Osteocyte (in vitro differentiated cells): ENCODE results near the gene MUC2. TPM values are rescaled to one million over a fixed set of nuclear protein-coding genes. Genes with fewer than 3 reads are reported as not detected.

Experiments
- DNase-seq: peaks from one replicate; pipeline ENCODE4 v3.0.0; 2021; ENCODE audit warnings: mixed read lengths; ENCODE audit not compliant: unreplicated experiment; ENCODE audit errors: extremely low spot score
- H3K27ac Mint-ChIP-seq: one replicate; pipeline ENCODE4 v1.8.0; 2021; ENCODE audit warnings: mild to moderate bottlenecking, mixed read lengths; ENCODE audit not compliant: unreplicated experiment
- H3K27me3 Mint-ChIP-seq: one replicate; pipeline ENCODE4 v1.8.0; 2021; ENCODE audit warnings: mixed read lengths; ENCODE audit not compliant: unreplicated experiment
- H3K36me3 Mint-ChIP-seq: one replicate; pipeline ENCODE4 v1.8.0; 2021; ENCODE audit warnings: mixed read lengths; ENCODE audit not compliant: unreplicated experiment
- H3K4me1 Mint-ChIP-seq: one replicate; pipeline ENCODE4 v1.8.0; 2021; ENCODE audit warnings: mixed read lengths; ENCODE audit not compliant: unreplicated experiment
- H3K4me3 Mint-ChIP-seq: one replicate; pipeline ENCODE4 v1.8.0; 2021; ENCODE audit warnings: mild to moderate bottlenecking, moderate library complexity, mixed read lengths; ENCODE audit not compliant: unreplicated experiment
- H3K9me3 Mint-ChIP-seq: one replicate; pipeline ENCODE4 v1.8.0; 2021; ENCODE audit warnings: mixed read lengths; ENCODE audit not compliant: unreplicated experiment
- total RNA-seq: library from RNA; stranded (reverse); gene quantifications from 2 replicates; pipeline ENCODE4 v1.2.1, GENCODE V29; 2021
- TF ChIP-seq, protein P1 (sequence below): fragments of 200-600 bp; sonication (generic); IDR thresholded peaks from 2 replicates; pipeline ENCODE4 v1.5.0; 2021; ENCODE audit warnings: antibody characterized with exemption, mild to moderate bottlenecking, moderate library complexity

MUC2 gene
- total RNA-seq, 1 donor from 2014 or later = not detected

DNA sequence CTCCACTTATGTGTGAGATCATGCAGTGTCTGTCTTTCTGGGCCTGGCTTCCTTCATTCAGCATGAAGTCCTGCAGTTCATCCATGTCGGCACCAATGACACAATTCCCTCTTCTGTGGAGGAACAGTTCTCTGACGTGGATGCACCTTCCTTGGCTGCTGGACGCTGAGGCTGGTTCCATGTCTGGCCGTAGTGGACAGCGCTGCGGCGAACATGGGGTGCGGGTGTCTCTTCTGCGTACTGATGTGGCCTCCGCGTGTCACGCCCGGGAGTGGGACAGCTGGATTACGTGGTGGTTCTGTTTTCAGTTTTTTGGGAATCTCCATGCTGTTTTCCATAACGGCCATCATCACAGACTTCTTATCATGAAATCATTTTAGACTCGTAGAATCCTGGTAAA, 16.9 kb upstream of the MUC2 start:
- Mint-ChIP-seq H3K4me1 (peaks cover 4% of the 10 kb centered on the region), H3K36me3 (no peaks in the 10 kb centered on the region), H3K27me3 (peaks cover 15% of the 10 kb centered on the region), H3K4me3 (no peak overlapping the region), H3K9me3 (peaks cover 4% of the 10 kb centered on the region), H3K27ac (no peak overlapping the region)
- no peak for DNase-seq
- TF ChIP-seq, protein P1, sequence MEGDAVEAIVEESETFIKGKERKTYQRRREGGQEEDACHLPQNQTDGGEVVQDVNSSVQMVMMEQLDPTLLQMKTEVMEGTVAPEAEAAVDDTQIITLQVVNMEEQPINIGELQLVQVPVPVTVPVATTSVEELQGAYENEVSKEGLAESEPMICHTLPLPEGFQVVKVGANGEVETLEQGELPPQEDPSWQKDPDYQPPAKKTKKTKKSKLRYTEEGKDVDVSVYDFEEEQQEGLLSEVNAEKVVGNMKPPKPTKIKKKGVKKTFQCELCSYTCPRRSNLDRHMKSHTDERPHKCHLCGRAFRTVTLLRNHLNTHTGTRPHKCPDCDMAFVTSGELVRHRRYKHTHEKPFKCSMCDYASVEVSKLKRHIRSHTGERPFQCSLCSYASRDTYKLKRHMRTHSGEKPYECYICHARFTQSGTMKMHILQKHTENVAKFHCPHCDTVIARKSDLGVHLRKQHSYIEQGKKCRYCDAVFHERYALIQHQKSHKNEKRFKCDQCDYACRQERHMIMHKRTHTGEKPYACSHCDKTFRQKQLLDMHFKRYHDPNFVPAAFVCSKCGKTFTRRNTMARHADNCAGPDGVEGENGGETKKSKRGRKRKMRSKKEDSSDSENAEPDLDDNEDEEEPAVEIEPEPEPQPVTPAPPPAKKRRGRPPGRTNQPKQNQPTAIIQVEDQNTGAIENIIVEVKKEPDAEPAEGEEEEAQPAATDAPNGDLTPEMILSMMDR = no peak

DNA sequence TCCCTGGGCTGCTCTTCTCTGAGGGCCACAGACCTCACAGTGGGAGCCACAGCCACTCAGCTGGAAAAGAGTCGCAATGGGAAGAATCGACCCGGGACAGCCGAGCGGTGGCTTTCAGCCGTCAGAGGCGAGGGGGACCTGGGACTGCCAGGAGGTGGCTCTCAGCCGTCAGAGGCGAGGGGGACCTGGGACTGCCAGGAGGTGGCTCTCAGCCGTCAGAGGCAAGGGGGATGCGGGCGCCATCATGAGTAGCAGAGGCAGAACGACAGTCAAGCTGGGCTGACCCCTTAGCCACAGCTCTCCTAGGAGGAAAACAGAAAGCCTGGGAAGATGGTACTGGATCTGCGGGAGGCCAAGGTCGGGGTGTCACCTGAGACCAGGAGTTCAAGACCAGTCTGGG, 14.9 kb upstream of the MUC2 start:
- Mint-ChIP-seq H3K36me3 (no peaks in the 10 kb centered on the region), H3K9me3 (peaks cover 4% of the 10 kb centered on the region), H3K27ac (no peak overlapping the region), H3K4me1 (peaks cover 4% of the 10 kb centered on the region), H3K4me3 (no peak overlapping the region), H3K27me3 (peaks cover 28% of the 10 kb centered on the region)
- DNase-seq = no peak
- TF ChIP-seq, protein P1 = no peak

DNA sequence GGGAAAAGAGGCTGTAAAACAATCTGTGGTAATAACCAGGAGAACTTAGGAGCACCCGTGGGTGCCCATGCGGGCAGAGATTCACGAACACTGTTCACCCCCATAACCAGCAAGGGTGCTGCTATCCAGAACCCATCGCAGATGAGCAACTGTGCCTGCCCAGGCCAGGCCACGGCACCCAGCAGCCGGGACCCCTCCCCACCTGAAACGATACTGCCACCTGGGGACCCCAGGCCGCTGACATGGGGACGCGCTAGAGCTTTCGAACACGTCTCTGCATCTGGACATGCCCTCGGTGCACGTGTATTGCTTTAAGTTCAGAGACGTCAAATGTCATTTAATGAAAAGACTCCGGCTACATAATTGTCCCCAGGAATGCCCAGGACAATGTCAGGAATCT, 14.3 kb upstream of the MUC2 start:
- peaks cover 4% of the 10 kb centered on the region for H3K9me3 Mint-ChIP-seq
- no peaks in the 10 kb centered on the region for H3K36me3 Mint-ChIP-seq
- H3K4me3 Mint-ChIP-seq = no peak overlapping the region
- no peak overlapping the region for H3K27ac Mint-ChIP-seq
- peaks cover 29% of the 10 kb centered on the region for H3K27me3 Mint-ChIP-seq
- peaks cover 4% of the 10 kb centered on the region for H3K4me1 Mint-ChIP-seq
- DNase-seq = no peak
- TF ChIP-seq, protein P1 = no peak

DNA sequence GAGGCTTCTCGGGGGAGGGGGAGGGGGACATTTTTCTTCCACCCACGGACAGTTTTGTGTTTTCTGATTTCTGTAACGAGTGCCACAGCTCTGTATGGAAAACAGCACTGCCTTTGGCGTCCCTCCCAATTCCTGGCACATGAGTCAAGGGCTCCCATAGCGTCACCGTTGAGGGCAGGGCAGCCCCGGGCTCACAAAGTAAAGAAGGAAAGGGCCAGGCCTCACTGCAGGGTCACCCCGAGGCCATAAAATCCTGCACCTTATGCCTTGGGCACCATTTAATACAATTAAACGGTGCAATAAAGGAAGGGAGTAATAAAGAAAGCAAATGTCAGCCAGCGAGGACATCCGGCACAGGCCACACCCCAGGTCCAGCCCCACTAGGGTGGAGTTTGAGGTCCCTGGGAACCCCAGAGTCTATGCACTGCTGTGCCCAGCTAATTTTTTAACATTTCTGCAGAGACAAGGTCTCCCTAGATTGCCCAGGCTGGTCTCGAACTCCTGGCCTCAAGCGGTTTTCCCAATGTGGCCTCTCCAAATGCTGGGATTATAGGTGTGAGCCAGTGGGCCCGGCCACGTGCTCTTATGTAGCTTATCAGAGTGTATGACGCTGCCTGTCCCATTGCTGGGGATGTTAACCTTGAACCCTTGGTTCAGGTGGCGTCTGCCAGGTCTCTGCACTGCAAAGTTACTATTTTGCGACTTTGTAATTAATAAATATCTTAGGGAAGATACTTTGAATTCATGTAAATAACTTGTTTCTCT, 13.6 kb upstream of the MUC2 start:
- H3K27ac Mint-ChIP-seq = no peak overlapping the region
- peaks cover 35% of the 10 kb centered on the region for H3K27me3 Mint-ChIP-seq
- peaks cover 4% of the 10 kb centered on the region for H3K4me1 Mint-ChIP-seq
- no peak overlapping the region for H3K4me3 Mint-ChIP-seq
- no peak for DNase-seq
- no peaks in the 10 kb centered on the region for H3K36me3 Mint-ChIP-seq
- peaks cover 4% of the 10 kb centered on the region for H3K9me3 Mint-ChIP-seq
- TF ChIP-seq, protein P1 = no peak

DNA sequence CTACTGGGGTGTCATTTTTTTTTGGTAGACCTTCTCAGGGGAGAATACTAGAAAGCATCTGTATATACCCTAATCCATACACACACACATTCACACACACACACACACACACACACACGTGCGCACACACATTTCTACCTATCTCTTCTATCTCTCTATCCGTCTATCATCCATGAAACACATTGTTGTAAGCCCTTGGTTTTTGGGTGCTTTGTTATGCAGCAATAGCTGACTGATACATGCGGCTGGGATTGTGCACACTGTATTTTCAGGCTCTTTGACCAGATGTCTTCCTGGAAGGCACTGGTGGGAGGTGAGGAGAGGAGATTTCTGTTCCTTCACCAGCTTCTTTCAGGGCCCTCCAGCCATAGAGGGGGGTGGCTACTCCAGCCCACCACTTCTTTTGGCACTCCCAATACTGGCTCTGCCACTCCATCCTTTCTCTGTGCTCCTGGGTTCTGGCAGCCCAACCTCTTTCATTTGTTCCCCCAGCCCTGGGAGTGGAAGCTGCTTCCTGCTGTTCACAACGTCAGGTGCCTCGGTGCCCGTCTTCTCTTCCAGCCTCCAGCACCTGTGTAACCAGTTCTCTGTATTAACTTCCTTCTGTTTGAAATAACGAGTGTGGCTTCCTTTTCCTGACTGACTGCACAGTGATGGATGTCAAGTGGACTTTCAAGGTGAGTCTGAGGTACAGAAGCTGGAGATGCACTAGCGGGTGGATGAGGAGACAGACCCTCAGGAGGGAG, 12.4 kb upstream of the MUC2 start:
- Mint-ChIP-seq H3K9me3 (peaks cover 4% of the 10 kb centered on the region), H3K27me3 (peaks cover 40% of the 10 kb centered on the region), H3K4me3 (no peak overlapping the region), H3K4me1 (peaks cover 4% of the 10 kb centered on the region), H3K36me3 (no peaks in the 10 kb centered on the region), H3K27ac (no peak overlapping the region)
- TF ChIP-seq, protein P1 = no peak
- no peak for DNase-seq
